ENCODE results near the gene CACNA2D2.

- no peak for TF ChIP-seq CEBPB (IDR thresholded peaks at IDR 0.05; ENCODE audit: low read depth, low read length)
- no peak for TF ChIP-seq CTCF (conservative IDR thresholded peaks at IDR 0.05; ENCODE audit: low read depth, low read length)
- TF ChIP-seq POLR2A (IDR thresholded peaks at IDR 0.05; ENCODE audit: low read depth, low read length): no peak
- TF ChIP-seq MXI1 (IDR thresholded peaks at IDR 0.05; ENCODE audit: borderline replicate concordance, low read depth, low read length): no peak
- TF ChIP-seq ELK1 (IDR thresholded peaks at IDR 0.05; ENCODE audit: borderline replicate concordance, low read depth, low read length): no peak
- TF ChIP-seq BHLHE40 (IDR thresholded peaks at IDR 0.05; ENCODE audit: low read depth, low read length): no peak
- no peak for TF ChIP-seq RAD21 (IDR thresholded peaks at IDR 0.05; ENCODE audit: low read length)
- TF ChIP-seq MAFK (IDR thresholded peaks at IDR 0.05; ENCODE audit: low read depth, low read length): no peak
- no peak for TF ChIP-seq RFX5 (IDR thresholded peaks at IDR 0.05; ENCODE audit: low read depth, low read length)
Measured at GRCh38 chr3:50444782-50445181, 58.7 kb downstream of the CACNA2D2 start.
